NCI-H2227 treated with DMSO at 0.1 percent for 48 hours (cell line): ENCODE data around the gene CFL1.
"Not testable (repeated sequence)": the region's sequence is repeated elsewhere in the genome, so short reads cannot be mapped to it uniquely, and the experiment has no call there.

Source experiments
- DNase-seq: peaks from one replicate; lab custom pipeline; 2025; lab: John Stamatoyannopoulos, UW

CFL1 gene

GRCh38 chr11:65832231-65832630, 25.7 kb downstream of the CFL1 start:
- DNase-seq = not testable (repeated sequence)

- DNase-seq = no peak
These were observed 28.5 kb downstream of the CFL1 start for GRCh38 chr11:65829459-65829858.

- DNase-seq = peak; percentile 72
These were observed 30.8 kb downstream of the CFL1 start for GRCh38 chr11:65826984-65827735.

- no peak for DNase-seq
These were observed 35.0 kb downstream of the CFL1 start for GRCh38 chr11:65822776-65823528.

- DNase-seq = peak; percentile 72
These were observed 36.9 kb downstream of the CFL1 start for GRCh38 chr11:65821107-65821506.

GRCh38 chr11:65817835-65818680, 39.9 kb downstream of the CFL1 start:
- peak; percentile 88 for DNase-seq

- DNase-seq = no peak
These were observed 40.6 kb downstream of the CFL1 start for GRCh38 chr11:65817312-65817834.

GRCh38 chr11:65816696-65817095, 41.3 kb downstream of the CFL1 start:
- no peak for DNase-seq

- DNase-seq = no peak
These were observed 42.9 kb downstream of the CFL1 start for GRCh38 chr11:65814986-65815565.

GRCh38 chr11:65814131-65814985, 43.6 kb downstream of the CFL1 start:
- DNase-seq = no peak

- no peak for DNase-seq
These were observed 46.1 kb downstream of the CFL1 start for GRCh38 chr11:65811764-65812475.

GRCh38 chr11:65810046-65810868, 47.7 kb downstream of the CFL1 start:
- no peak for DNase-seq

- DNase-seq = no peak
These were observed 48.5 kb downstream of the CFL1 start for GRCh38 chr11:65809496-65809895.

GRCh38 chr11:65808744-65809341, 49.1 kb downstream of the CFL1 start:
- no peak for DNase-seq

- no peak for DNase-seq
These were observed 51.0 kb downstream of the CFL1 start for GRCh38 chr11:65806979-65807378.
